HUES48 (cell line): Measurements from ENCODE around the gene MRPL36.

ENCODE experiments used
- H3K27ac ChIP-seq: one replicate; pipeline ENCODE4 v1.7.0; 2013; ENCODE audit warnings: low read depth, low read length, inconsistent platforms
- H3K27me3 ChIP-seq: 2 replicates; pipeline ENCODE4 v1.6.1; 2013; ENCODE audit warnings: mild to moderate bottlenecking, low read length; ENCODE audit not compliant: control insufficient read depth, insufficient read depth
- H3K36me3 ChIP-seq: 2 replicates; pipeline ENCODE4 v1.6.1; 2013; ENCODE audit warnings: low read length; ENCODE audit not compliant: control insufficient read depth, insufficient read depth
- H3K4me1 ChIP-seq: 2 replicates; pipeline ENCODE4 v1.6.1; 2013; ENCODE audit warnings: mild to moderate bottlenecking, low read length; ENCODE audit not compliant: control insufficient read depth, insufficient read depth
- H3K4me3 ChIP-seq: 2 replicates; pipeline ENCODE4 v1.5.1; 2013; ENCODE audit warnings: mild to moderate bottlenecking, low read depth, low read length
- H3K9ac ChIP-seq: 2 replicates; pipeline ENCODE4 v1.6.1; 2013; ENCODE audit warnings: mild to moderate bottlenecking, low read depth, low read length, moderate library complexity
- H3K9me3 ChIP-seq: 2 replicates; pipeline ENCODE4 v1.6.1; 2013; ENCODE audit warnings: low read length; ENCODE audit not compliant: control insufficient read depth, insufficient read depth

The MRPL36 gene

GRCh38 chr5:1751026-1751863 lies 48.4 kb downstream of the MRPL36 start:
- H3K27me3 ChIP-seq: no peaks in the 10 kb centered on the region
- peaks cover 6% of the 10 kb centered on the region; the same call in 1 of the 2 replicates for H3K4me1 ChIP-seq
- no peak overlapping the region for H3K9ac ChIP-seq

GRCh38 chr5:1750469-1750868 lies 49.2 kb downstream of the MRPL36 start:
- Histone ChIP-seq H3K9me3 (no peaks in the 10 kb centered on the region), H3K27ac (no peak overlapping the region), H3K36me3 (no peaks in the 10 kb centered on the region), H3K9ac (no peak overlapping the region), H3K4me3 (no peak overlapping the region), H3K27me3 (no peaks in the 10 kb centered on the region), H3K4me1 (no peaks in the 10 kb centered on the region)

More at GRCh38 chr5:1751026-1751863, 48.4 kb downstream of the MRPL36 start:
- Histone ChIP-seq H3K36me3 (no peaks in the 10 kb centered on the region), H3K9me3 (no peaks in the 10 kb centered on the region), H3K27ac (no peak overlapping the region), H3K4me3 (no peak overlapping the region)

GRCh38 chr5:1749346-1750124 lies 50.1 kb downstream of the MRPL36 start:
- H3K27me3 ChIP-seq: no peaks in the 10 kb centered on the region
- H3K27ac ChIP-seq: no peak overlapping the region
- H3K36me3 ChIP-seq: no peaks in the 10 kb centered on the region
- H3K4me3 ChIP-seq: no peak overlapping the region
- H3K9ac ChIP-seq: no peak overlapping the region
- H3K4me1 ChIP-seq: no peaks in the 10 kb centered on the region
- no peaks in the 10 kb centered on the region for H3K9me3 ChIP-seq

DNA sequence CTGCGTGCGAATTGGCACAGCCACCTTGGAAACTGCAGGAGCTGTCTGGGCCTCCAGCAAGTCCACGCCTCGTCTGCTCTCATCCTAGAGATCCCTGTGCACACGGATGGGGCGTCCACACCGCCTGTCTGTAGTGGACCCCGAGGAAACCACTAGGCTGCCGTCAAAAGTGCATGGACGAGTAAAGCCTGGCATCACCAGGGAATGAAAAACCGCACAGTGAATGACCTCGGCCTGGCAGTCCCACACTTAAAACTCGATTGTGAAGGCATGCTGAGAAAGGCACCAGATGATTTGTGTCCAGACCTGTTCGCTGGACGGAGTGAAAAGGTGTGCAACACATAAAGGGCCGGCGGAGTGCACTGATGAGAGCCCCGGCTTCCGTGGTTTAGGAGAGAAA lies 50.8 kb downstream of the MRPL36 start:
- H3K9ac ChIP-seq: no peak overlapping the region
- H3K36me3 ChIP-seq: no peaks in the 10 kb centered on the region
- no peaks in the 10 kb centered on the region for H3K9me3 ChIP-seq
- H3K27me3 ChIP-seq: no peaks in the 10 kb centered on the region
- no peak overlapping the region for H3K27ac ChIP-seq
- H3K4me3 ChIP-seq: no peak overlapping the region
- no peaks in the 10 kb centered on the region for H3K4me1 ChIP-seq
